ENCODE data around the gene RBSN. TPM values are rescaled to one million over a fixed set of nuclear protein-coding genes. Genes with fewer than 3 reads are reported as not detected.

RBSN gene
- total RNA-seq, 3 donors from 2014 or later (not counting 1 experiment from before 2014, with no cell fraction given), result 27.6 to 34.4 (median 29.4) TPM

DNA sequence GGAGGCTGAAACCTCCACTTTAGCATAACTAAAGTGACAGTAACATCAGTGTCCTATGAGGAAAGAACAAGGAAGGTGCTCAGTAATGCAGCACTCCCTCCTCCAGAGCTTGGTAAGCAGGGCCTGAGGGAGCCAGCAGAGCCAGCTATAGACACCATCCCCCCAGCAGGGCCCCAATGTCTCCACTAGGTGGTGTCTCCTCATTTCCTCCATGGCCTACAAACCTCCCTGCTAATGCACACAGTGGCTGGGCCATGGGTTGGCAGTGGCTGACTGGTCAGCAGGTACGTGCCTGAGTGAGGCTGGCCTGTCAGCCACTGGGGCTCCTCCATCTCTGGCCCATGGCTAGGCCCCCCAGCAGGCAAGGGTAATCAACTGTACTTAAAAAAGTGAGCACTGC is 47.4 kb downstream of the RBSN start:
- Histone ChIP-seq H3K36me3 (ENCODE audit: control insufficient read depth, insufficient read depth, low read length) (peaks cover 41% of the 10 kb centered on the region), H3K27ac (ENCODE audit: low read length) (peak overlapping the region; percentile 18), H3K27me3 (ENCODE audit: control insufficient read depth, insufficient read depth, low read length) (no peaks in the 10 kb centered on the region), H3K9me3 (ENCODE audit: control insufficient read depth, insufficient read depth, low read length) (no peaks in the 10 kb centered on the region), H3K4me3 (ENCODE audit: low read length) (no peak overlapping the region), H3K4me1 (ENCODE audit: control insufficient read depth, insufficient read depth, low read length) (peaks cover 28% of the 10 kb centered on the region)
- H3K27ac Mint-ChIP-seq, result peak overlapping the region in 1 of 2 donors; percentile 33
- peak; percentile 58 to 68 (median 66) for ATAC-seq
- DNase-seq, result peak; percentile 23 to 60
- 83% methylated on average over 1 of the region's 1 CpG for WGBS (ENCODE audit: insufficient coverage)
- H3K4me1 Mint-ChIP-seq, result peaks cover 11 to 35% of the 10 kb centered on the region in 2 donors
- peaks cover 0 to 2% of the 10 kb centered on the region in 2 donors for H3K9me3 Mint-ChIP-seq
- no peaks in the 10 kb centered on the region for H3K27me3 Mint-ChIP-seq (ENCODE audit: low read depth in 2 of 2)
- no peaks in the 10 kb centered on the region for H3K36me3 Mint-ChIP-seq
- no peak overlapping the region for H3K4me3 Mint-ChIP-seq
- intact Hi-C loops (cut with micrococcal nuclease), result loop anchor here (1.0 kb wide), 1 partner anchor 14 kb away; the partner anchor contains the start of gene MRPS25
- TF ChIP-seq, protein P1, sequence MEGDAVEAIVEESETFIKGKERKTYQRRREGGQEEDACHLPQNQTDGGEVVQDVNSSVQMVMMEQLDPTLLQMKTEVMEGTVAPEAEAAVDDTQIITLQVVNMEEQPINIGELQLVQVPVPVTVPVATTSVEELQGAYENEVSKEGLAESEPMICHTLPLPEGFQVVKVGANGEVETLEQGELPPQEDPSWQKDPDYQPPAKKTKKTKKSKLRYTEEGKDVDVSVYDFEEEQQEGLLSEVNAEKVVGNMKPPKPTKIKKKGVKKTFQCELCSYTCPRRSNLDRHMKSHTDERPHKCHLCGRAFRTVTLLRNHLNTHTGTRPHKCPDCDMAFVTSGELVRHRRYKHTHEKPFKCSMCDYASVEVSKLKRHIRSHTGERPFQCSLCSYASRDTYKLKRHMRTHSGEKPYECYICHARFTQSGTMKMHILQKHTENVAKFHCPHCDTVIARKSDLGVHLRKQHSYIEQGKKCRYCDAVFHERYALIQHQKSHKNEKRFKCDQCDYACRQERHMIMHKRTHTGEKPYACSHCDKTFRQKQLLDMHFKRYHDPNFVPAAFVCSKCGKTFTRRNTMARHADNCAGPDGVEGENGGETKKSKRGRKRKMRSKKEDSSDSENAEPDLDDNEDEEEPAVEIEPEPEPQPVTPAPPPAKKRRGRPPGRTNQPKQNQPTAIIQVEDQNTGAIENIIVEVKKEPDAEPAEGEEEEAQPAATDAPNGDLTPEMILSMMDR (IDR thresholded peaks at IDR 0.05), result peak; percentile 69

DNA sequence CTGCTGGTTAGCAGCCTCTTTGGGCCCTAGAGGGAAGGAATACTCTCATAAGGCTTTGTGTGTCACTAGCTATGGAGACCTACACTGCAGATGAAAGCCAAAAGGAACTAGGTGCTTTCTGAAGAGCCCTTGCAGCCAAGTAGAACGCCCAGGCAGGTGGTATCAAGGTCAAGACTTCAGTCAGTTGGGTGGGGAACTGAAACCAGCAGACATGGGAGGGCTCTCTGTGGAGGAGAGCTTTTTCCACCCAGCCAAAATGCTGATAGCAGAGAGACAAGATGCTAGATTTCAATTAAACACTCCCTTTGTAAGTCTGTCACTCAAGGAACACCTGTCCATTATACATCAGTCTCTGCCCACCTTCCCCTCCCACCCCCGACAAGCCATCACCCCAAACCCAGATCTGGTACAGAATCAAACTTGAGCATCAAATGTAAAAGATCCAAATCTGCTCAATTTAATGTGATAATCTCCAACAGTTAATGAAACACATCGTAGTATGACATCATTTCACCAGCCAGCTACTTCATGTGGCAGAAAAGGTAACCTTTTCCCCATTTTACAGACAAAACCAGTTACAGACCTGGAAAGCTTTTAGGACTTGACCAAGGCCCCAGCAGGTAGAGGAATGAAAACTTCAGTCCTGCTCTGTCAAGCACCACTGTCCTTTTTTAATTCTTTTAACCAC is 48.4 kb downstream of the RBSN start:
- H3K36me3 Mint-ChIP-seq, result no peaks in the 10 kb centered on the region
- WGBS (ENCODE audit: insufficient coverage), result 64% methylated on average over 3 of the region's 3 CpGs

DNA sequence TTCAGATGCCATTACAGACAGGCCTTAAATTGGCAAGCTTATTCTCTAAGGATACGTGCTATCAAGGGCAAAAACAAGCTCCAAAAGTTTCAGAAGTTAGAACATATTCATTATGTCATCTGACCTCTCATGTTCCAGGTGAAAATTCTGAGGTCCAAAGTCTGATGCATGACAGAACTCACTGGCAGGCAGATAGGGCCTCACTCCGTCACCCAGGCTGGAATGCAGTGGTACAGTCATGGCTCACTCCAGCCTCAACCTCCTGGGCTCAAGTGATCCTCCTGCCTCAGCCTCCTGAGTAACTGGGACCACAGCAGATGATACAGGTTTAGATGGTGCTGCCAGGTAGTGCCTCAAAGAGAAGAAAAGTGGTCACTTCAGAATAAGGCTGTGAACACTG is 49.4 kb downstream of the RBSN start:
- H3K36me3 ChIP-seq (ENCODE audit: control insufficient read depth, insufficient read depth, low read length), result peaks cover 55% of the 10 kb centered on the region
- WGBS (ENCODE audit: insufficient coverage), result 96% methylated on average over 2 of the region's 2 CpGs
- H3K4me1 ChIP-seq (ENCODE audit: control insufficient read depth, insufficient read depth, low read length), result peaks cover 19% of the 10 kb centered on the region
- H3K9me3 ChIP-seq (ENCODE audit: control insufficient read depth, insufficient read depth, low read length), result no peaks in the 10 kb centered on the region
- no peaks in the 10 kb centered on the region for H3K27me3 ChIP-seq (ENCODE audit: control insufficient read depth, insufficient read depth, low read length)
- Mint-ChIP-seq H3K9me3 (no peaks in the 10 kb centered on the region), H3K4me1 (peaks cover under 1 to 25% of the 10 kb centered on the region in 2 donors), H3K4me3 (no peak overlapping the region), H3K27ac (no peak overlapping the region), H3K36me3 (no peaks in the 10 kb centered on the region), H3K27me3 (ENCODE audit: low read depth in 2 of 2) (no peaks in the 10 kb centered on the region)
- intact Hi-C loops (cut with micrococcal nuclease), result no loop called here
- H3K27ac ChIP-seq (ENCODE audit: low read length), result no peak overlapping the region
- DNase-seq (no peak), ATAC-seq (no peak)
- no peak overlapping the region for H3K4me3 ChIP-seq (ENCODE audit: low read length)
- TF ChIP-seq, protein P1 (IDR thresholded peaks at IDR 0.05), result no peak

More for the DNA sequence above, 48.4 kb downstream of the RBSN start:
- peaks cover 10 to 35% of the 10 kb centered on the region in 2 donors for H3K4me1 Mint-ChIP-seq
- peak overlapping the region in 1 of 2 donors; percentile 51 for H3K27ac Mint-ChIP-seq
- TF ChIP-seq, protein P1 (IDR thresholded peaks at IDR 0.05), result no peak
- ATAC-seq, result no peak
- H3K4me3 Mint-ChIP-seq, result no peak overlapping the region
- no peaks in the 10 kb centered on the region for H3K9me3 ChIP-seq (ENCODE audit: control insufficient read depth, insufficient read depth, low read length)
- no peaks in the 10 kb centered on the region for H3K27me3 Mint-ChIP-seq (ENCODE audit: low read depth in 2 of 2)
- intact Hi-C loops (cut with micrococcal nuclease), result loop anchor here (1.0 kb wide), 1 partner anchor 15 kb away; the partner anchor contains the start of gene MRPS25
- peaks cover 0 to 2% of the 10 kb centered on the region in 2 donors for H3K9me3 Mint-ChIP-seq
- H3K36me3 ChIP-seq (ENCODE audit: control insufficient read depth, insufficient read depth, low read length), result peaks cover 46% of the 10 kb centered on the region
- H3K27ac ChIP-seq (ENCODE audit: low read length), result peak overlapping the region; percentile 34
- H3K27me3 ChIP-seq (ENCODE audit: control insufficient read depth, insufficient read depth, low read length), result no peaks in the 10 kb centered on the region
- no peak for DNase-seq
- H3K4me1 ChIP-seq (ENCODE audit: control insufficient read depth, insufficient read depth, low read length), result peaks cover 25% of the 10 kb centered on the region
- no peak overlapping the region for H3K4me3 ChIP-seq (ENCODE audit: low read length)
